T-helper 22 cell (primary cell): Measurements from ENCODE around the gene PARP4.
"Not testable (repeated sequence)": the region's sequence is repeated elsewhere in the genome, so short reads cannot be mapped to it uniquely, and the experiment has no call there.

Source experiments
- DNase-seq: peaks from one replicate; pipeline ENCODE4 v3.0.0-alpha.2; 2020; ENCODE audit warnings: low read depth

Gene PARP4

DNA sequence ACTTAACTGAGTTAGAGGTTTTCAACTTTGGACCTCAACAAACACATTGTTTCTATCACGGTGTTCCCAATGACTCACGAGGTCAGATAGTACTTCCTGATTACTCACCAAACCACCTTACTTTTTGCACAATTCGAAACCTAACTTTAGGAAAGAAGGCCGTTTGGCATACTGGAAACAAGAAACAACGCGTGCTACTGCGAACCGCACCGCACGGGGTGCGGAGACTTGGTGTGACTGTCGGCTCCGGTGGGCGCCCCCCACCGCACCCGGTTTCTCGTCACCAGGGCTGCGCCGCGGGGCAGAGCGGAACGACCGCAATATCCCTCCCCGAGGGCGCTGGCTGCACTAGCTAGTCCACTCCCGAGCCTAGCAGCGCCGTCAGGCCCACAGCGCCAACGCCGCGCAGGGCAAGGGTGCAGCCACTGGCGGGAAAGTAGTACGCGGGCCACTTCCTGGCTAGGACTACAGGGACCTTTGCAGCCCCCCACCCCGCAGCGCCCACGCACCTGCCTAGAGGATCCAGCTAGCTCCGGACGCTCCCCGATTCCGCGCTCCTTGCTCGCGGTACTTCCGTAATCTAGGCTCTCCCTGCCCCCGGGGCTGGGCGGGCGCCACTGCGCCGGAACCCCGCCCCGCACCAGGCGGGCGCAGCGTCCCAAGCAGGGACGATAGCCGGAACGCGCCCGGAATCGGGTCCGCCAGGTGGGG lies at the start of gene PARP4:
Gene PARP4, minus strand, starts transcription at position 582 of the 711 bp plus-strand sequence. CDS start 9,002 bp downstream, outside the sequence.
- DNase-seq: peak; percentile 53

DNA sequence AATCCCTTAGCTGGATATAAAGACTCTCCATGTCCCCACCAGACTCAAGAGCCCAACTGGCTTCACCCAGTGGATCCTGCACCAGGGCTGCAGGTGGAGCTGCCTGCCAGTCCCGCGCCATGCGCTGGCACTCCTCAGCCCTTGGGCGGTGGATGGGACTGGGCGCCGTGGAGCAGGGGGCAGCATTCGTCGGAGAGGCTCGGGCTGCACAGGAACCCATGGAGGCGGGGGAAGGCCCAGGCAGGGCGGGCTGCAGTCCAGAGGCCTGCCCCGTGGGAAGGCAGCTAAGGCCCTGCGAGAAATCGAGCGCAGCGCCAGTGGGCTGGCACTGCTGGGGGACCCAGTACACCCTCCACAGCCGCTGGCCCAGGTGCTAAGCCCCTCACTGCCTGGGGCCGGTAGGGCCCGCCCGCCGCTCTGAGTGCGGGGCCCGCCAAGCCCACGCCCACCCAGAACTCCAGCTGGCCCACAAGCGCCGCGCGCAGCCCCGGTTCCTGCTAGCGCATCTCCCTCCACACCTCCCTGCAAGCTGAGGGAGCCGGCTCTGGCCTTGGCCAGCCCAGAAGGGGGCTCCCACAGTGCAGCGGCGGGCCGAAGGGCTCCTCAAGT lies 48.1 kb upstream of the PARP4 start:
- DNase-seq: not testable (repeated sequence)

DNA sequence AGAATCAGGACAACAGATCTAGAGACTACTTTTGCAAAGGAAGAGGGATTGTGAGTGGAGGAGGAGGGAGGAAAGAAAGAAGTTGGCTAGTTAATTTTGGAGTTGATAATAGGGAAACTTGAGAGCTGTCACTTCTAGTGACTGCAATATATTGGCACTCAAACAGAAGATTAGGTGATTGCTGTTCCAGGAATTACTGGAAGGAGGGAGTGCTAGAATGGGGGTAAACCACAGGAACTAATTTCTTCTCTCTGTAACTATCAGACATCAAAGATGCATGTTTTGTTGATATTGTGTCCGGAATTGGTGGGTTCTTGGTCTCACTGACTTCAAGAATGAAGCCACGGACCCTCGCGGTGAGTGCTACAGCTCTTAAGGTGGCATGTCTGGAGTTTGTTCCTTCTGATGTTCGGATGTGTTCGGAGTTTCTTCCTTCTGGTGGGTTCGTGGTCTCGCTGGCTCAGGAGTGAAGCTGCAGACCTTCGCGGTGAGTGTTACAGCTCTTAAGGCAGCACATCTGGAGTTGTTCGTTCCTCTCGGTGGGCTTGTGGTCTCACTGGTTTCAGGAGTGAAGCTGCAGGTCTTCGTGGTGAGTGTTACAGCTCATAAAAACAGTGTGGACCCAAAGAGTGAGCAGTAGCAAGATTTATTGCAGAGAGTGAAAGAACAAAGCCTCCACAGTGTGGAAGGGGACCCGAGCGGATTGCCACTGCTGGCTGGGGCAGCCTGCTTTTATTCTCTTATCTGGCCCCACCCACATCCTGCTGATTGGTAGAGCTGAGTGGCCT lies 47.0 kb upstream of the PARP4 start:
- not testable (repeated sequence) for DNase-seq

DNA sequence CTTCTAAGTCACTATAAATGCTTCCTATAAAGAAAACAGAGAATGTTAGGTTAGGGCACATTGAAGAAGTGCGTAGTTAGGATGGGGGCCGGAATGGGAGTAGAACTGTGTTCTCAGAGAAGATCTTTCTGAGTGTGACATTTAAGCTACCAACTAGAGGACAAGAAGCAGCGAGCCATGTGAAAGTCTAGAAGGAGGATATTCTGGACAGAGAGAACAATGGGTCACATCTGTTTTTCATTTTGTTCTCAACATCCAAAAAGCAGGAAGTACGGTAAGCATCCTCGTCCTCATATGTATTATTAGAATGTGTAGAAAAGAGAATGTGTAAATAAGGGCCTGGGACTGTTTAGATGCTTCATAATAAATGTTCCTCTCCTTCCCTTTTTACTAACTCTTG lies 44.5 kb upstream of the PARP4 start:
- no peak for DNase-seq

DNA sequence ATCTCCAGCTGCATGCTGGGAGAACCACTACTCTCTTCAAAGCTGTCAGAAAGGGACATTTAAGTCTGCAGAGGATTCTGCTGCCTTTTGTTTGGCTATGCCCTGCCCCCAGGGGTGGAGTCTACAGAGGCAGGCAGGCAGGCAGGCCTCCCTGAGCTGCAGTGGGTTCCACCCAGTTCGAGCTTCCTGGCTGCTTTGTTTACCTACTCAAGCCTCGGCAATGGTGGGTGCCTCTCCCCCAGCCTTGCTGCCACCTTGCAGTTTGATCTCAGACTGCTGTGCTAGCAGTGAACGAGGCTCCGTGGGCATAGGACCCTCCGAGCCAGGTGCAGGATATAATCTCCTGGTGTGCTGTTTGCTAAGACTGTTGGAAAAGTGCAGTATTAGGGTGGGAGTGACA lies 41.3 kb upstream of the PARP4 start:
- not testable (repeated sequence) for DNase-seq

DNA sequence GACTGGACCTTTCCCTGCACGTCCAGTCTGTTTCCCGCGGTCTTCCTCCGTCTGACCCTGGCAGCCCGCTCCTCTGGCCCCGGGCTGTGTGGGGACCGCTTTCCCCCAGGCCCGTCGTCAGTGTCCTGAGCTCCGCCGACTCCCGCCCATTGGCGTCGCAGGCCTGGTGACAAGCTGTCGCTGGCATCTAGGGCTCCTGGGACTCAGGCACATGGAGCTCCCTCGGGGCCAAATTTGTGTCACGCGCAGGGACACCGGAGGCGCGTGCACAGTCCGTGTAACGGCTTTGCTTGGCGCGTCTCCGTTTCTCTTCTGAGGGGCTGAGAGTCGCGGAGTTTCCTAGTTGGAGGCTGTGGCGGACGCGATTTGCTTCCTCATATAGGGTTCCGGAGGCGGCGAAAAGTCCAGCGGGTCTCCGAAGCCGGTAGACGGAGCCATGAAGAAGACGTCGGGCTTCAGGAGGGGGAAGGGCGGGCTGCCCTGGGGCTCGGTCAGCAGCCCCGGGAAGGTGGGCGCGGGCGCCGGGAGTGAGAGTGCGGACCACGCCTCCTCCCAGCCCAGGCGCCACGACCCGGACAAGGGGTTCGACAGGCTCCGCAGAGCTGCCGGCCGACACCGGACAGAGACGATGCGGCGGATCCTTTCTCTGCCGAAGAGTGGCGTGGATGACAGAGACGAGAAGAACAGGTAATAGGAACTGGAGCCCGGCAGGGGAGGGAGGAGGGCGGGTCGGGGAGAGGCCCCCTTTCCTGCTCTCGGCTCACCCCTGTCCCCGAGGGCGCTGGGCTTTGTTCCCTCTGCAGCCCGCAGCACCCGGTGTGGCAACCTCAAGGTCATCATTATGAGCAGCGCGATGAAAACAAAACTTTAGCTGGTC lies 29.1 kb upstream of the PARP4 start:
- not testable (repeated sequence) for DNase-seq

DNA sequence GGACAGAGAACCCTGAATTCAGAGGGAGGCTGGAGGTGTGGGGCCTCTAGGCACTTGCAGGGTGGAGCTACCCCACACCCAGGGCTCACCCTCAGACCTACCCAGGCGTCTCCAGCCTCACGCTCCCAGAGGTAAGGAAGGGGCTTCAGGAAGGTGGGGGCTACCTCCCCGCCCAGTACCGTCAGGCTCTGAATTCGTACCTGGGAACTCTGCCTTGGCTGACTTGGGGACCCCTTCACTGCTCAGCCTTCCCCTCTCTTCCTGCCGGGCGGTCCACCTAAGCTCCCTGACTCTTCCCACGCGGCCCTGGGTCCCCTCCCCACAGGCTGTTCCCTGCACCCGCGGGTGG lies 28.5 kb upstream of the PARP4 start:
- DNase-seq: no peak

DNA sequence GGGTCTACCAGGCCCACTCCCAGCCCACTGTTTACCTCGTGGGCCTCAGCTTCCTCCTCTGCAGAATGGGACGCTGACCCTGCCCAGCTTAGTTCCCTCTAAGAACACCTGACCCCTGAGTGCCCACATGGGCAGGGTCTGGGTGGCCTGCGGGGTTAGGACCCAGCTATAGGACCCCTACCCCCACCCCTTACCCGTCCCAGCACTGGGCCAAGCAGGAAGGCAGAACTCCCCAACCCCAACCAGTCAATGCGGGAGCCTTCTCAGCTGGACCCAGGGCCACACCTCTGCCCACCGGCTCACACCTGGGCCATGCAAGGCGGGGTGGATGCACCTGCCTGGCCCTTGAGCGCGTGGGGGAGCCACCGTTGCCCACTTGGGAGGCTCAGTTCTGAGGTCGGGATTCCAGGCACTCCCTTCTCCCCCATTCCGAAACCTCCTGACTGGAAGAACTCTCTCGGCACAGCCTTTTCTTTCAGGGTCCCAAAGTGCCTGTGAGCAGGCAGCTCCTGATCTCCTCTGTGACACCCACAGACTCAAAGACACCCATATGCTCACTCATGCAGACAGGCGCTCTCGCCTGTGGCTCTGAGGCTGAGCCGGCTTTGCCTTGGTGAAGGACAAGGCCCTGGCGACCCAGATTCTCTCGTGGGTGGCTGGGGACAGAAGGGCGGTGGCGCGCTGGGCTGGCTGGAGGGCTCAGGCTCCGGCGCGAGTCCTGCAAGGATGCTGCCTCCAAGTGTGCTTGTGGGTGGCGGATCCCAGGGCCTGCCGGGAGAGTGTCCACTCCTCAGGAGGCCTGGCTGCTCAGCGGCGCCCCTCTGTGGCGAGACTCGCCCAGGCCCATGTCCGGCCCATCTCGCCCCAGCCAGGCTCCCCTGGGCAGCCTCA lies 27.9 kb upstream of the PARP4 start:
- no peak for DNase-seq

DNA sequence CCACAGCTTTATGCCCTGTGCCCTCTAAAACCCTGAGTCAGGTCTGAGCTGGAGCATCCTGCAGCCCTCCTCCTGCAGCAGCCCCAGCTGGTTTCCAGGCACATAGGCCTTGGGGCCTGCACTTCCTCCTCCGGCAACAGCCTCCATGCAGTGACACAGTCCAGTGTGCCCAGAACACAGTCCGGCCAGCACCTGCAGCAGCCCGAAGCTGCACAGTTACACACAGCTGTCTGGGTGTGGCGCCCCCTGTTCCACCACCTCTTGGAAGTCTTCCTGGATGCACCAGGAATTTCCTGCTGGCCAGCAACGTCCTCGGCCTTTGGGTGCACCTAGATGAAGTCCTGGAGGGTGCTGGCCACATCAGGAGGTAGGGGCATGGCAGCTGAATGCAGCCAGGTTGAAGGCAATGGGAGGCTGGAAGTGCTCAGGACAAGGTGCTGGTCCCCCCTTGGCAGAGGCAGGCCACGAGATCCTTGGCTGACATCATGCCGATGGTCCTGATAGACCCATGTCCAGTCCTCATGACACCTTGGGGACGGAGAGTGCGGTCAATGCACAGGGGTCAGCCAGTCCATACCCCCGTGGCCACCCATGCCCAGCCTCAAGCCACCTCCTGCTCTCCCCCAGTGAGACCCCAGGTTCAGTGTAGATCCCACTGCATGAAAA lies 27.1 kb upstream of the PARP4 start:
- no peak for DNase-seq

DNA sequence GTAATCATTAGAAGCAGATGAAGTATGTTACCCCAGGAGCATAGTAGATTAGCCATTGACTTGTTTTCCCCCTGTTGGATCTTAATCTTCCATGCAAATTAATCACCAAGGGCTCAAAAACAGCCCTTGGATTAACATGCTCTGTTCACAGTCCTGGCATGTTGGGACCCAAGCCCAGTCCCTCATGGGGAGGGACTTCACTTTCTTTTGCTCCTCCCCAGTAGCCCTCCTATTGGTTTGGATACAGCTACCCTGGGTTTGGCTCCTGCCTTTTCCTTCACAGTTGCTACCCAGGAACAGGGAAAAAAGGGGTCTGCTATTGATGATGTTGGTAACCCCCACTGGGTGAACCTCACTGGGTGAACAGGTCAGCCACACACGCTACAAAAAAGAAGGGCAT lies 16.9 kb upstream of the PARP4 start:
- no peak for DNase-seq

DNA sequence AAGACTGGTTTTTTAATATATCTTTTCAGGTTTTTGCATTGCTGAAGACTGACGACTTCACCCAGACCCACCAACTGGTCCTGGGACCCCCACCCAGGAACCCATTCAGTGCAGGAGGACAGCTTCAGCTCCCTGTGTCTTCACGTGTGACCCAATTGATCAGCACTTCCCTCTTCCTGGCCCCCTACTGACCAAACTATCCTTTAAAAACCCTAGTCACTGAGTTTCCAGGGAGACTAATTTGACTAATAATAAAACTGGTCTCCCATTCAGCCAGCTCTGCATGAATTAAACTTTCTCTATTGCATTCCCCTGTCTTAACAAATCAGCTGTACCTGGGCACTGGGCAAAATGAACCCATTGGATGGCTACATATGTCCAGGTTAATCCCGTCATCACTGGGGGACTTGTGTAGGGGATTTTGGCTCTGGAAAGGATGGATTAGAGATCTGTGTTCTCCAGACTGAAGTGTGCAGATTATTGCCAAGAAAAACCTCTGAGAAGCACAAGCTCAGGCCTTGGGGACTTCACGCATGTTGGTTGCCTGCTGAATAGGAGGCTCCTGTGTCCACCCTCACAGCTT lies 16.3 kb upstream of the PARP4 start:
- no peak for DNase-seq

DNA sequence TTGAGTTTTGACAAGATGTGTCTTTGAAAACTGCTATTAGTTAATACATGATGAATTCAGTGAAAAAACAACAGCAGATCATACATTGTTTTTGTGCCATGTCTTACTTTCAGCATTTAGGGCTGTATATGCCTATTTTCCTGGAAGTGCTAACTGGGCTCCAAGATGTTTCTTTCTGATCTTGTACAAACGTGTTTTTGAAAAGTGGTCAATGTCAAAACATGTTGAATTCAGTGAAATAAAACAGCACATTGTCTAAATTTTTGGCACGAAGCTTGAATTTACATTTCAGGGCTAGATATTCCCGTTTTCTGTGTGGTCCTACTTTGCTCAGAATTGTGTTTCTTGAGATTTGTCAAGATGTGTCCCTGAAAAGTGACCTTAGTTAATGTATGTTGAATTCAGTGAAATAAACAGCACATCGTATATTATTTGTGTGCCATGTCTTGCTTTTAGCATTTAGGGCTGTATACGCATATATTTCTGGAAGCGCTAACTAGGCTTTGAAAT lies 14.7 kb upstream of the PARP4 start:
- no peak for DNase-seq

DNA sequence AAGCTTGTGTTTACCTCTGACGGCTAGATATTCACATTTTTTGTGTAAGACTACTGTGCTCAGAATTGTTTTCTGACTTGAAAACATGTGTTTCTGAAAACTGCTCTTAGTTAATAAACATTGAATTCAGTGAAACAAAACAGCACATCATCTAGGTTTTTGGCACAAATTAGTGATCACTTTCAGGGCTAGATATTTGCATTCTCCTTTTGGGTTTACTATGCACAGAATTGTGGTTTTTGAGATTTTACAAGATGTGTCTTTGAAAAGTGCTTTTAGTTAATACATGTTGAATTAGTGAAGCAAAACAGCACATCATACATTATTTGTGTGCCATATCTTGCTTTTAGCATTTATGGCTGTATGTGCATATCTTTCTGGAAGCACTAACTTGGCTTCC lies 8.2 kb upstream of the PARP4 start:
- DNase-seq: no peak

DNA sequence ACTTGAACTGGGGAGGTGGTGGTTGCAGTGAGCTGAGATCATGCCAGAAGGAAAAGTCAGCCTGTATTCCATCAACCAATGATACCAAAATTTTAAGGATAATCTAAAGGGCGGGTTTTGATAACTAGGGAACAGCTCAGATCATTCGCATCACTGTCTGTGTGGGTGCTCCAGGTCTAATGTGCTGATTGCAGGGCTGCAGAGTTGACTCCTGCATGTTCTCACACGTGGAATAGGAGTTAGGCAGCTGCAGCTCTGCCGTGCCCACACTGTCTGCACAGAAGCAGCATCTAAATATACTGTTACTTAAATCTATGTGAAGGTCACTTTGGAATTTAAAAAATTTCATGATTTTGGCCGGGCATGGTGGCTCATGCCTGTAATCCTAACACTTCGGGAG lies 4.3 kb upstream of the PARP4 start:
- no peak for DNase-seq

DNA sequence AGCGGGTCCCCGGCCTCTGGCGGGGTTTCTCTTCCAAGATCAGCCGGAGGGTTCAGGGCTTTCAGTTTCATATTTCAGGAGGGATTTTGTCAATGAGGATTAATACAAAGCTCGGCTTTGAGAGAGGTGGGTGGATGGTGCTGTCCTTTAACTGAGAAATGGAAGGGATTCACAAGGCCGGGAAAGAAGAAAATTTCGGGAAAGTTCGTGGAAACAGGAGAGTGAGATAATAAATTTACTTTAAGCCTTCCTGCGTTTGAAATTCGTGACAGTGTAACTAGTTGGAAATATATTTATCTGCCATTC lies 283 bp upstream of the PARP4 start:
- DNase-seq: no peak

DNA sequence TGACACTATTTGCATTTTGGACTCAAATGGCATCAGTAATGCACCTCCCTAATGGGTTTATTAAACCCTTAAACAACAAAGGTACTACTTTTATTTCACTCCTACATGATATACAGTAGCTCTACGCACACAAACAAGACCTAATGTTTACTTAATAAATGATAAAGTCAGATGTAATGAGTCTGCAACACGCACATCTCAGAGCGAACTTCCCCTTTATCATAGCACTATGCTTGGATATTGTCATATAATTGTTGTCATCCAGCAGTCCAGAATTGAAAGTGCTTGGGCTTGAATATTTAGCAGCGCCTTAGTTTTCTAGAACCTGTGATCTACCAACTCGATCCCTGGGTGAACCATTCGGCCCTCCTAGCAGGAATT lies 772 bp downstream of the PARP4 start:
- DNase-seq: no peak

DNA sequence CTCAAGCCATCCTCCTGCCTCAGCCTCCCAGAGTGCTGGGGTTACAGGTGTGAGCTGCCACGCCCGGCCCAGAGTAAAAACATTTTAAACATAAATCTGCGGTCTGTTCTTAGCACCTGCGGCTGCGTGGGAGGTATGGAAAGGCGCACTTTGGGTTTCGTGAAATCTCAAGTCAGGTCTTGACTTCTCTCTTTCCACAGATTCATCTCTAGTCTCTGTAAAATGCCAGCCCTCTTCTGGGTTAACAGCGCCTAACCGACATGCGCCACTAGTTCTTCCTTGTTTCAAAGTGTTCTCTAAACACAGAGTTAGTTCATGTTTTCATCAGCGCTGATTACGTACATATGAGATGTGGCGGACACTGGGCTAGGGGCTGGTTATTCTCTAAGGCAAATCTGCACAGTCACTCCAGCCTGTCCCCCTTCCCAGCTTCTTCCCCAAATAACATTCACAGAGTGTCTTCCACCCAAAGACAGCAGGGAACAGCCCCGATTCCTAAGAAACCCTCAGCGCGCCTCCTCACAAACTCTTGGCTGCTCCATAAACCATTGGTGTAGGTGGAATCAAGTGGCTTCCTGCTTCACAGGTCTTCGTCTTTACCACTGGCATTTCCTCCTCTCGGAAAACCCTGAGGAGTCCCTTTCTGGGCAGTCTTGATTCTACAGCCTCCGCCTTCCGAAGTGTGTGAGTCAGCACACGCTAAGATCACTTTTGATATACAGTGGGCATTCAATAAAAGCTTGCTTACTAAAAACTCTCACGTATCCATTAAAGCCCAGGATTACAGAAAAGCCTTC lies 1.4 kb downstream of the PARP4 start:
- no peak for DNase-seq

DNA sequence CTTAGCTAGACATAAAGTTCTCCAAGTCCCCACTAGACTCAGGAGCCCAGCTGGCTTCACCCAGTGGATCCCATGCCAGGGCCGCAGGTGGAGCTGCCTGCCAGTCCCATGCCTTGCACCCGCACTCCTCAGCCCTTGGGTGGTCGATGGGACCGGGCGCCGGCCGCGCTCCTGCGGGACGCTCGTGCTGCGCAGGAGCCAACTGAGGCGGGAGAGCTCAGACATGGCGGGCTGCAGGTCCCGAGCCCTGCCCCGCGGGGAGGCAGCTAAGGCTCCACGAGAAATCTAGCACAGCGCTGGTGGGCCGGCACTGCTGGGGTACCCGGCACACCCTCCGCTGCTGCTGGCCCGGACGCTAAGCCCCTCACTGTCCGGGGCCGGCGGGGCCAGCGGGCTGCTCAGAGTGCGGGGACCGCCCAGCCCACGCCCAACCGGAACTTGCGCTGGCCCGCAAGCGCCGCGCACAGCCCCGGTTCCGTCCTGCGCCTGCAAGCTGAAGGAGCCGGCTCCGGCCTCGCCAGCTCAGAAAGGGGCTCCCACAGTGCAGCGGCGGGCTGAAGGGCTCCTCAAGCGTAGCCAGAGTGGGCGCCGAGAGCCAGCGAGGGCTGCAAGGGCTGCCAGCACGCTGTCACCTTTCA lies 5.8 kb downstream of the PARP4 start:
- no peak for DNase-seq

DNA sequence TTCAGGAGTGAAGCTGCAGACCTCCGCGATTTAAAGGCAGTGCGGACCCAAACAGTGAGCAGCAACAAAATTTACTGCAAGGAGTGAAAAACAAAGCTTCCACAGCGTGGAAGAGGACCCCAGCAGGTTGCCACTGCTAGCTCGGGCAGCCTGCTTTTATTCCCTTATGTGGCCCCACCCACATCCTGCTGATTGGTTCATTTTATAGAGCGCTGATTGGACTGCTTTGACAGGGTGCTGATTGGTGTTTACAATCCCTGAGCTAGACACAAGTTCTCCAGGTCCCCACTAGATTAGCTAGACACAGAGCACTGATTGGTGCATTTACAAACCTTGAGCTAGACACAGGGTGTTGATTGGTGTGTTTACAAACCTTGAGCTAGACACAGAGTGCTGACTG lies 6.3 kb downstream of the PARP4 start:
- not testable (repeated sequence) for DNase-seq
